ENCODE results near the gene ANKH. TPM values are rescaled to one million over a fixed set of nuclear protein-coding genes. Genes with fewer than 3 reads are reported as not detected.
"Not testable (repeated sequence)": the region's sequence is repeated elsewhere in the genome, so short reads cannot be mapped to it uniquely, and the experiment has no call there.

Gene ANKH
- 23.6 and 29.9 TPM in 2 replicates for total RNA-seq
- polyA plus RNA-seq: 27.6 and 28.9 TPM in 2 replicates

GRCh38 chr5:14871214-14872069 is at the start of gene ANKH:
Gene ANKH, minus strand, starts transcription at chr5:14871778. Its CDS starts 331 bp downstream, at chr5:14871447.
- no peak for TF ChIP-seq CTCF (IDR thresholded peaks at IDR 0.05; ENCODE audit: poor library complexity)
- TF ChIP-seq EZH2 (IDR thresholded peaks at IDR 0.05; ENCODE audit: borderline replicate concordance): no peak
- no peak for TF ChIP-seq EZH2phosphoT487 (IDR thresholded peaks at IDR 0.05; ENCODE audit: low read depth, severe bottlenecking, unreplicated experiment)
- peak within 1 kb of the TSS; percentile 98 for H3K27ac ChIP-seq
- under 1% methylated on average over 26 of the region's 115 CpGs for WGBS (ENCODE audit: low lambda C conversion rate, missing lambda C conversion rate)
- peak within 1 kb of the TSS; percentile 96 for H3K4me2 ChIP-seq
- no peaks in the 10 kb centered on the region for H3K9me2 ChIP-seq (replicated peaks; ENCODE audit: insufficient read depth)
- H3K79me2 ChIP-seq: peaks cover 36% of the 10 kb centered on the region
- H3K4me1 ChIP-seq (ENCODE audit: insufficient read depth): peaks cover 17% of the 10 kb centered on the region
- peak within 1 kb of the TSS; percentile 92 for H3K4me3 ChIP-seq
- peak; percentile 94 for DNase-seq (ENCODE audit: low spot score)
- no peaks in the 10 kb centered on the region for H3K36me3 ChIP-seq (replicated peaks; ENCODE audit: insufficient read depth, low read depth)
- H4K20me1 ChIP-seq (ENCODE audit: insufficient read depth, poor library complexity, severe bottlenecking): peaks cover 3% of the 10 kb centered on the region
- H3K27me3 ChIP-seq: no peaks in the 10 kb centered on the region
- H2AFZ ChIP-seq: peak within 1 kb of the TSS; percentile 70
- no peaks in the 10 kb centered on the region for H3K9me3 ChIP-seq (ENCODE audit: low read depth)

- Histone ChIP-seq H3K4me3 (no peak overlapping the region), H4K20me1 (ENCODE audit: insufficient read depth, poor library complexity, severe bottlenecking) (no peaks in the 10 kb centered on the region), H3K36me3 (replicated peaks; ENCODE audit: insufficient read depth, low read depth) (no peaks in the 10 kb centered on the region), H3K9me3 (ENCODE audit: low read depth) (no peaks in the 10 kb centered on the region), H3K4me1 (ENCODE audit: insufficient read depth) (peaks cover 3% of the 10 kb centered on the region), H3K9me2 (replicated peaks; ENCODE audit: insufficient read depth) (no peaks in the 10 kb centered on the region), H2AFZ (no peak overlapping the region), H3K4me2 (no peak overlapping the region), H3K27ac (no peak overlapping the region), H3K79me2 (no peaks in the 10 kb centered on the region), H3K27me3 (no peaks in the 10 kb centered on the region)
- 81% methylated on average over 3 of the region's 3 CpGs for WGBS (ENCODE audit: low lambda C conversion rate, missing lambda C conversion rate)
- no peak for TF ChIP-seq CTCF (IDR thresholded peaks at IDR 0.05; ENCODE audit: poor library complexity)
- TF ChIP-seq EZH2phosphoT487 (IDR thresholded peaks at IDR 0.05; ENCODE audit: low read depth, severe bottlenecking, unreplicated experiment): no peak
- no peak for TF ChIP-seq EZH2 (IDR thresholded peaks at IDR 0.05; ENCODE audit: borderline replicate concordance)
- no peak for DNase-seq (ENCODE audit: low spot score)
Observed at GRCh38 chr5:14920121-14920520, 48.5 kb upstream of the ANKH start.

GRCh38 chr5:14919106-14919505 is 47.5 kb upstream of the ANKH start:
- 94% methylated on average over 2 of the region's 2 CpGs for WGBS (ENCODE audit: low lambda C conversion rate, missing lambda C conversion rate)
- H3K36me3 ChIP-seq (replicated peaks; ENCODE audit: insufficient read depth, low read depth); H3K27ac ChIP-seq: not testable (repeated sequence)

GRCh38 chr5:14917719-14918118 is 46.1 kb upstream of the ANKH start:
- H2AFZ ChIP-seq: no peak overlapping the region
- 81% methylated on average over 2 of the region's 2 CpGs for WGBS (ENCODE audit: low lambda C conversion rate, missing lambda C conversion rate)
- H3K4me2 ChIP-seq: no peak overlapping the region
- H3K4me1 ChIP-seq (ENCODE audit: insufficient read depth): peaks cover 3% of the 10 kb centered on the region
- DNase-seq (ENCODE audit: low spot score): no peak
- H3K79me2 ChIP-seq: no peaks in the 10 kb centered on the region
- H3K36me3 ChIP-seq (replicated peaks; ENCODE audit: insufficient read depth, low read depth): no peaks in the 10 kb centered on the region
- H3K27me3 ChIP-seq: no peaks in the 10 kb centered on the region
- H3K9me3 ChIP-seq (ENCODE audit: low read depth): no peaks in the 10 kb centered on the region
- no peak overlapping the region for H3K4me3 ChIP-seq
- no peak overlapping the region for H3K27ac ChIP-seq
- no peaks in the 10 kb centered on the region for H3K9me2 ChIP-seq (replicated peaks; ENCODE audit: insufficient read depth)
- H4K20me1 ChIP-seq (ENCODE audit: insufficient read depth, poor library complexity, severe bottlenecking): no peaks in the 10 kb centered on the region
- TF ChIP-seq EZH2phosphoT487 (IDR thresholded peaks at IDR 0.05; ENCODE audit: low read depth, severe bottlenecking, unreplicated experiment): no peak
- no peak for TF ChIP-seq EZH2 (IDR thresholded peaks at IDR 0.05; ENCODE audit: borderline replicate concordance)
- TF ChIP-seq CTCF (IDR thresholded peaks at IDR 0.05; ENCODE audit: poor library complexity): no peak

More at GRCh38 chr5:14919106-14919505, 47.5 kb upstream of the ANKH start:
- not testable (repeated sequence) for H3K4me2 ChIP-seq; H3K9me2 ChIP-seq (replicated peaks; ENCODE audit: insufficient read depth); H3K79me2 ChIP-seq; H3K27me3 ChIP-seq; H3K9me3 ChIP-seq (ENCODE audit: low read depth); DNase-seq (ENCODE audit: low spot score); H3K4me3 ChIP-seq; H3K4me1 ChIP-seq (ENCODE audit: insufficient read depth); H2AFZ ChIP-seq; H4K20me1 ChIP-seq (ENCODE audit: insufficient read depth, poor library complexity, severe bottlenecking)
